IMR-90 (cell line): ENCODE data around the gene CAMTA2. TPM values are rescaled to one million over a fixed set of nuclear protein-coding genes. Genes with fewer than 3 reads are reported as not detected.

Experiments
- ATAC-seq: fragments of 200-7000 bp; cut with Tn5 transposase; 2 replicates; pipeline ENCODE4 v1.9.1; 2020; ENCODE audit warnings: low read depth, mild to moderate bottlenecking, moderate library complexity
- BruUV-seq: library from RNA; stranded (reverse); fragments of 400-500 nt; replicated peaks from 2 replicates; lab custom pipeline; 2021; lab: Mats Ljungman, UMichigan
- CTCF ChIA-PET: fragments of 300-600 bp; formaldehyde crosslinking; extraction: SDS; loops from one replicate; lab custom pipeline; 2021; ENCODE audit warnings: antibody characterized with exemption; lab: Yijun Ruan, JAX
- POLR2A ChIA-PET: fragments of 300-600 bp; sonication (Branson Sonifier 250); formaldehyde crosslinking; loops from one replicate; lab custom pipeline; 2022; ENCODE audit warnings: antibody characterized with exemption; ENCODE audit not compliant: unreplicated experiment; lab: Charles Lee
- DNase-seq: peaks from one replicate; pipeline ENCODE4 v3.0.0; 2013
- H2AFZ ChIP-seq: replicated peaks from 2 replicates; pipeline ENCODE3; 2013; ENCODE audit warnings: low read length, mild to moderate bottlenecking; ENCODE audit not compliant: poor library complexity
- H2AK5ac ChIP-seq: 2 replicates; pipeline ENCODE4 v1.6.1; 2013; ENCODE audit warnings: low read depth, low read length, inconsistent platforms
- H2AK9ac ChIP-seq: replicated peaks from 2 replicates; pipeline ENCODE3; 2013; ENCODE audit warnings: mild to moderate bottlenecking, low read depth, low read length, moderate library complexity; ENCODE audit not compliant: poor library complexity
- H2BK120ac ChIP-seq: 2 replicates; pipeline ENCODE4 v1.6.1; 2013; ENCODE audit warnings: low read depth, low read length, inconsistent platforms
- H2BK15ac ChIP-seq: 3 replicates; pipeline ENCODE4 v1.6.1; 2013; ENCODE audit warnings: low read depth, low read length, inconsistent platforms
- H2BK20ac ChIP-seq: 2 replicates; pipeline ENCODE4 v1.6.1; 2013; ENCODE audit warnings: low read depth, mild to moderate bottlenecking, inconsistent platforms, low read length, moderate library complexity
- H2BK5ac ChIP-seq: 2 replicates; pipeline ENCODE4 v1.6.1; 2013; ENCODE audit warnings: mild to moderate bottlenecking, low read depth, low read length, inconsistent platforms; ENCODE audit not compliant: poor library complexity, severe bottlenecking
- H3K14ac ChIP-seq: replicated peaks from 2 replicates; pipeline ENCODE4 v1.6.1; 2013; ENCODE audit warnings: low read depth, low read length, inconsistent platforms
- H3K18ac ChIP-seq: 2 replicates; pipeline ENCODE4 v1.6.1; 2013; ENCODE audit warnings: low read depth, low read length, control low read depth
- H3K23ac ChIP-seq: 2 replicates; pipeline ENCODE4 v1.6.1; 2013; ENCODE audit warnings: low read depth, low read length, inconsistent platforms
- H3K27ac ChIP-seq: 2 replicates; pipeline ENCODE4 v1.5.1; 2013; ENCODE audit warnings: mild to moderate bottlenecking, control low read depth, low read length; ENCODE audit not compliant: insufficient read depth
- H3K27me3 ChIP-seq: 2 replicates; pipeline ENCODE4 v1.6.1; 2013; ENCODE audit warnings: low read length; ENCODE audit not compliant: control insufficient read depth, insufficient read depth
- H3K36me3 ChIP-seq: 2 replicates; pipeline ENCODE4 v1.6.1; 2013; ENCODE audit warnings: low read length, mixed read lengths; ENCODE audit not compliant: control insufficient read depth, insufficient read depth
- H3K4ac ChIP-seq: 2 replicates; pipeline ENCODE4 v1.6.1; 2013; ENCODE audit warnings: low read depth, low read length, inconsistent platforms
- H3K4me1 ChIP-seq: 2 replicates; pipeline ENCODE4 v1.6.1; 2013; ENCODE audit warnings: low read length, mixed read lengths; ENCODE audit not compliant: control insufficient read depth, insufficient read depth
- H3K4me2 ChIP-seq: 2 replicates; pipeline ENCODE4 v1.6.1; 2013; ENCODE audit warnings: low read depth, mild to moderate bottlenecking, control low read depth, low read length, moderate library complexity
- H3K4me3 ChIP-seq: 2 replicates; pipeline ENCODE4 v1.5.1; 2013; ENCODE audit warnings: low read depth, mild to moderate bottlenecking, control low read depth, low read length, moderate library complexity; ENCODE audit not compliant: insufficient read depth
- H3K56ac ChIP-seq: 2 replicates; pipeline ENCODE4 v1.6.1; 2013; ENCODE audit warnings: low read length, inconsistent platforms; ENCODE audit not compliant: insufficient read depth; ENCODE audit errors: extremely low read depth
- H3K79me1 ChIP-seq, 2 experiments: 2 replicates each; pipeline ENCODE4 v1.6.1; 2013; ENCODE audit warnings: low read length in 2 of 2, inconsistent platforms in 1 of 2, low read depth in 1 of 2
- H3K9ac ChIP-seq: 2 replicates; pipeline ENCODE4 v1.6.1; 2013; ENCODE audit warnings: low read depth, low read length, control low read depth
- H3K9me1 ChIP-seq: 2 replicates; pipeline ENCODE4 v1.6.1; 2013; ENCODE audit warnings: low read length, inconsistent platforms; ENCODE audit not compliant: insufficient read depth
- H3K9me3 ChIP-seq: 2 replicates; pipeline ENCODE4 v1.6.1; 2013; ENCODE audit warnings: low read length; ENCODE audit not compliant: control insufficient read depth, insufficient read depth
- H4K20me1 ChIP-seq: 2 replicates; pipeline ENCODE4 v1.6.1; 2013; ENCODE audit warnings: low read length, inconsistent platforms; ENCODE audit not compliant: insufficient read depth
- H4K5ac ChIP-seq: 2 replicates; pipeline ENCODE4 v1.6.1; 2013; ENCODE audit warnings: mild to moderate bottlenecking, low read depth, low read length, control low read depth
- H4K8ac ChIP-seq, 2 experiments: 2 replicates each; pipeline ENCODE4 v1.6.1; 2013; ENCODE audit warnings: low read depth in 2 of 2, low read length in 2 of 2, control low read depth in 1 of 2, inconsistent platforms in 1 of 2
- H4K91ac ChIP-seq: 2 replicates; pipeline ENCODE4 v1.6.1; 2013; ENCODE audit warnings: low read depth, low read length, inconsistent platforms; ENCODE audit not compliant: insufficient read depth
- BHLHE40 ChIP-seq: fragments of 150-350 bp; IDR thresholded peaks from 2 replicates; pipeline ENCODE4 v1.6.1; 2016; ENCODE audit warnings: mild to moderate bottlenecking, low read depth, low read length
- CEBPB ChIP-seq: IDR thresholded peaks from 2 replicates; pipeline ENCODE4 v1.6.1; 2012; ENCODE audit warnings: low read depth, low read length, improper control_type of control experiment
- CHD1 ChIP-seq: IDR thresholded peaks from 2 replicates; pipeline ENCODE4 v1.6.1; 2012; ENCODE audit warnings: low read depth, low read length, improper control_type of control experiment
- CTCF ChIP-seq: conservative IDR thresholded peaks from 2 replicates; pipeline ENCODE4 v1.5.1; 2012; ENCODE audit warnings: mild to moderate bottlenecking, low read depth, low read length, improper control_type of control experiment
- ELK1 ChIP-seq: fragments of 150-350 bp; IDR thresholded peaks from 2 replicates; pipeline ENCODE4 v1.6.1; 2016; ENCODE audit warnings: low read depth, mild to moderate bottlenecking, low read length, moderate library complexity, borderline replicate concordance
- FOS ChIP-seq: fragments of 150-350 bp; IDR thresholded peaks from 2 replicates; pipeline ENCODE4 v1.6.1; 2016; ENCODE audit warnings: low read depth, low read length
- MAFK ChIP-seq: IDR thresholded peaks from 2 replicates; pipeline ENCODE4 v1.6.1; 2012; ENCODE audit warnings: low read depth, low read length, improper control_type of control experiment
- MAZ ChIP-seq: IDR thresholded peaks from 2 replicates; pipeline ENCODE4 v1.6.1; 2012; ENCODE audit warnings: low read depth, mild to moderate bottlenecking, low read length, improper control_type of control experiment, moderate library complexity, borderline replicate concordance
- MXI1 ChIP-seq: IDR thresholded peaks from 2 replicates; pipeline ENCODE4 v1.6.1; 2012; ENCODE audit warnings: low read depth, mild to moderate bottlenecking, low read length, moderate library complexity, borderline replicate concordance
- NFE2L2 ChIP-seq: fragments of 150-350 bp; IDR thresholded peaks from 2 replicates; pipeline ENCODE4 v1.6.1; 2016; ENCODE audit warnings: low read depth, mild to moderate bottlenecking, low read length
- POLR2A ChIP-seq: IDR thresholded peaks from 2 replicates; pipeline ENCODE4 v1.6.1; 2012; ENCODE audit warnings: mild to moderate bottlenecking, low read depth, low read length
- RAD21 ChIP-seq: IDR thresholded peaks from 2 replicates; pipeline ENCODE4 v1.6.1; 2012; ENCODE audit warnings: low read length, improper control_type of control experiment
- RCOR1 ChIP-seq: IDR thresholded peaks from 2 replicates; pipeline ENCODE4 v1.6.1; 2012; ENCODE audit warnings: mild to moderate bottlenecking, low read length, improper control_type of control experiment; ENCODE audit not compliant: insufficient replicate concordance
- RFX5 ChIP-seq: IDR thresholded peaks from 2 replicates; pipeline ENCODE4 v1.8.0; 2012; ENCODE audit warnings: low read depth, mild to moderate bottlenecking, low read length, moderate library complexity
- SMC3 ChIP-seq: fragments of 150-350 bp; IDR thresholded peaks from 2 replicates; pipeline ENCODE4 v1.6.1; 2016; ENCODE audit warnings: low read depth, mild to moderate bottlenecking, antibody characterized with exemption, low read length, moderate library complexity
- USF2 ChIP-seq: fragments of 150-350 bp; IDR thresholded peaks from 2 replicates; pipeline ENCODE4 v1.6.1; 2017; ENCODE audit warnings: mild to moderate bottlenecking, antibody characterized with exemption, low read length, low read depth
- WGBS, 2 experiments: methylation state at CpG; one replicate each; pipeline versions ENCODE4 v1.1.5 to v1.1.7; 2013; ENCODE audit warnings: missing lambda C conversion rate in 2 of 2; ENCODE audit not compliant: insufficient read length in 1 of 2; ENCODE audit errors: extremely low coverage in 2 of 2; 5-methylcytosine and 5-hydroxymethylcytosine counted together
- dilution Hi-C: fragments of 300-500 bp; cut with HindIII; formaldehyde crosslinking; loops from one replicate; pipeline ENCODE4 v1.14.3; 2018; ENCODE audit warnings: low sequenced_read_pairs; ENCODE audit not compliant: unreplicated experiment
- in situ Hi-C: fragments of 300-500 bp; cut with MboI; formaldehyde crosslinking; loops from 3 replicates; pipeline ENCODE4 v1.14.3; 2019; ENCODE audit warnings: low sequenced_read_pairs, inconsistent platforms, mixed read lengths
- intact Hi-C: fragments of 100-400 bp; cut with micrococcal nuclease; formaldehyde crosslinking; loops from 2 replicates; pipeline ENCODE4 v1.10.0; 2022
- polyA plus RNA-seq, 3 experiments: library from polyadenylated mRNA; depleted of rRNA; stranded (reverse); fragments of >200 nt; gene quantifications; 2 replicates each; pipeline ENCODE4 v1.2.3, GENCODE V29; 2012; ENCODE audit warnings: low replicate concordance in 1 of 3
- total RNA-seq: library from RNA; depleted of rRNA; stranded (reverse); fragments of >200 nt; gene quantifications from 2 replicates; pipeline ENCODE4 v1.2.3, GENCODE V29; 2012

The CAMTA2 gene
- total and polyA plus RNA-seq, 2 of the 4 experiments (the other 2 are of a cell fraction): 1.4 to 54.7 TPM

GRCh38 chr17:5020502-5021023 is 33.1 kb upstream of the CAMTA2 start:
- Histone ChIP-seq H2AK5ac (no peak overlapping the region), H4K20me1 (peaks cover 5% of the 10 kb centered on the region; the same call in 1 of the 2 replicates), H3K36me3 (peaks cover 59% of the 10 kb centered on the region), H4K8ac (no peak overlapping the region), H2AK9ac (peak overlapping the region; percentile 24), H2BK20ac (no peak overlapping the region), H3K14ac (no peak overlapping the region), H3K9ac (no peak overlapping the region), H2AFZ (peak overlapping the region; percentile 51), H3K4ac (no peak overlapping the region), H2BK5ac (no peak overlapping the region), H4K5ac (no peak overlapping the region), H3K23ac (no peak overlapping the region), H2BK15ac (no peak overlapping the region), H3K9me1 (peaks cover 4% of the 10 kb centered on the region; the same call in 1 of the 2 replicates), H3K9me3 (no peaks in the 10 kb centered on the region), H3K56ac (no peak overlapping the region), H4K91ac (no peak overlapping the region), H3K4me3 (no peak overlapping the region), H3K27ac (no peak overlapping the region), H2BK120ac (no peak overlapping the region), H3K18ac (no peak overlapping the region), H3K4me2 (no peak overlapping the region), H3K79me1 (peaks cover 0 to 3% of the 10 kb centered on the region in 2 experiments; a peak in 1 of 4 replicates), H3K4me1 (no peaks in the 10 kb centered on the region), H3K27me3 (no peaks in the 10 kb centered on the region)
- dilution Hi-C loops (no loop called here), intact Hi-C loops (no loop called here), in situ Hi-C loops (no loop called here)
- POLR2A ChIA-PET: interaction anchor here (1.2 kb wide), 1 partner anchor 10 kb away, joined by 3 read pairs; no protein-coding TSS in a partner anchor
- ATAC-seq (no peak), DNase-seq (no peak)
- TF ChIP-seq CHD1 (no peak), CTCF (no peak), MAFK (no peak), MAZ (no peak), FOS (no peak), BHLHE40 (no peak), USF2 (no peak), RAD21 (no peak), POLR2A (no peak), RFX5 (no peak), RCOR1 (no peak), MXI1 (no peak), SMC3 (no peak), NFE2L2 (no peak), CEBPB (no peak), ELK1 (no peak)
- no TSS peak for BruUV-seq
- CTCF ChIA-PET: no interaction called here
- 100% methylated on average over 4 of the region's 20 CpGs; no CpG with 5 or more reads in 1 of the 2 experiments for WGBS, 2 experiments
